HEK293 (cell line): ENCODE data around the gene HDDC3.
A peak's percentile ranks its signal among the peaks of the same experiment; 100 is the strongest.
"Not testable (repeated sequence)": the region's sequence is repeated elsewhere in the genome, so short reads cannot be mapped to it uniquely, and the experiment has no call there.

Experiments used
- CTCF ChIA-PET: fragments of 350-600 bp; formaldehyde crosslinking; extraction: SDS; loops from one replicate; lab custom pipeline; 2021; ENCODE audit warnings: antibody characterized with exemption; lab: Yijun Ruan, JAX
- POLR2A ChIA-PET: fragments of 300-600 bp; formaldehyde crosslinking; extraction: SDS; loops from one replicate; lab custom pipeline; 2020; ENCODE audit warnings: antibody characterized with exemption, inconsistent platforms; lab: Yijun Ruan, JAX
- H3K27ac ChIP-seq: fragments of 200-500 bp; sonication (Bioruptor generic); 2 replicates; pipeline ENCODE4 v1.5.1; 2014; ENCODE audit warnings: low read depth, low read length, control low read depth, inconsistent platforms; ENCODE audit errors: extremely low read depth
- H3K36me3 ChIP-seq, 2 experiments: fragments of 200-500 bp in 1 of 2; sonication (Bioruptor generic) in 1 of 2; 1 replicate in 1 of 2; 2 replicates in 1 of 2; pipeline ENCODE4 v1.5.1; 2014 to 2017; ENCODE audit warnings: inconsistent platforms in 2 of 2, low read length in 2 of 2; ENCODE audit not compliant: control insufficient read depth in 2 of 2, insufficient read depth in 1 of 2
- H3K4me1 ChIP-seq: fragments of 200-500 bp; sonication (Bioruptor generic); 2 replicates; pipeline ENCODE4 v1.5.1; 2014; ENCODE audit warnings: mild to moderate bottlenecking, low read length, inconsistent platforms; ENCODE audit not compliant: control insufficient read depth, insufficient read depth
- H3K4me3 ChIP-seq: 2 replicates; pipeline ENCODE4 v1.5.1; 2011; ENCODE audit warnings: low read depth, mild to moderate bottlenecking, control low read depth, low read length, moderate library complexity
- H3K9me3 ChIP-seq: fragments of 200-500 bp; sonication (Bioruptor generic); 2 replicates; pipeline ENCODE4 v1.5.1; 2014; ENCODE audit warnings: low read depth, low read length, inconsistent platforms; ENCODE audit not compliant: control insufficient read depth, insufficient read depth
- GLI4 ChIP-seq: fragments of 450-650 bp; formaldehyde crosslinking; IDR thresholded peaks from 2 replicates; pipeline ENCODE4 v1.5.1; 2016; ENCODE audit warnings: missing biosample characterization, missing genetic modification characterization
- PRDM1 ChIP-seq: fragments of 450-650 bp; formaldehyde crosslinking; IDR thresholded peaks from 2 replicates; pipeline ENCODE4; 2016; ENCODE audit warnings: missing biosample characterization, missing genetic modification characterization
- SETDB1 ChIP-seq: IDR thresholded peaks from one replicate; pipeline ENCODE4 v1.6.1; 2017; ENCODE audit warnings: mild to moderate bottlenecking, low read length, moderate library complexity, mixed read lengths; ENCODE audit not compliant: insufficient read length
- YY1 ChIP-seq: fragments of 450-650 bp; formaldehyde crosslinking; IDR thresholded peaks from 2 replicates; pipeline ENCODE4 v1.5.1; 2018; ENCODE audit warnings: missing biosample characterization, missing genetic modification characterization
- ZNF175 ChIP-seq: fragments of 450-650 bp; formaldehyde crosslinking; IDR thresholded peaks from 2 replicates; pipeline ENCODE4 v1.5.1; 2016; ENCODE audit warnings: missing biosample characterization, missing genetic modification characterization
- ZNF211 ChIP-seq: fragments of 450-650 bp; formaldehyde crosslinking; IDR thresholded peaks from 2 replicates; pipeline ENCODE4 v1.5.1; 2016; ENCODE audit warnings: low read depth, missing biosample characterization, missing genetic modification characterization
- ZNF530 ChIP-seq: fragments of 450-650 bp; formaldehyde crosslinking; IDR thresholded peaks from 2 replicates; pipeline ENCODE4 v1.5.1; 2016; ENCODE audit warnings: low read depth, missing biosample characterization, missing genetic modification characterization
- ZNF558 ChIP-seq: fragments of 450-650 bp; formaldehyde crosslinking; IDR thresholded peaks from 2 replicates; pipeline ENCODE4 v1.5.1; 2016; ENCODE audit warnings: missing biosample characterization, missing genetic modification characterization
- ZNF585B ChIP-seq: fragments of 450-650 bp; formaldehyde crosslinking; IDR thresholded peaks from 2 replicates; pipeline ENCODE4 v1.5.1; 2016; ENCODE audit warnings: missing biosample characterization, missing genetic modification characterization
- ZNF610 ChIP-seq: fragments of 450-650 bp; formaldehyde crosslinking; IDR thresholded peaks from 2 replicates; pipeline ENCODE4 v1.5.1; 2016; ENCODE audit warnings: missing biosample characterization, missing genetic modification characterization, borderline replicate concordance
- TF ChIP-seq, protein P1 (sequence below): fragments of 450-650 bp; formaldehyde crosslinking; IDR thresholded peaks from 2 replicates; pipeline ENCODE4 v1.5.1; 2016; ENCODE audit warnings: missing biosample characterization, missing genetic modification characterization, borderline replicate concordance
- TF ChIP-seq, protein P2 (sequence below): fragments of 450-650 bp; IDR thresholded peaks from 2 replicates; pipeline ENCODE4 v1.5.1; 2018; ENCODE audit warnings: missing biosample characterization, mild to moderate bottlenecking, missing genetic modification characterization

The HDDC3 gene

DNA sequence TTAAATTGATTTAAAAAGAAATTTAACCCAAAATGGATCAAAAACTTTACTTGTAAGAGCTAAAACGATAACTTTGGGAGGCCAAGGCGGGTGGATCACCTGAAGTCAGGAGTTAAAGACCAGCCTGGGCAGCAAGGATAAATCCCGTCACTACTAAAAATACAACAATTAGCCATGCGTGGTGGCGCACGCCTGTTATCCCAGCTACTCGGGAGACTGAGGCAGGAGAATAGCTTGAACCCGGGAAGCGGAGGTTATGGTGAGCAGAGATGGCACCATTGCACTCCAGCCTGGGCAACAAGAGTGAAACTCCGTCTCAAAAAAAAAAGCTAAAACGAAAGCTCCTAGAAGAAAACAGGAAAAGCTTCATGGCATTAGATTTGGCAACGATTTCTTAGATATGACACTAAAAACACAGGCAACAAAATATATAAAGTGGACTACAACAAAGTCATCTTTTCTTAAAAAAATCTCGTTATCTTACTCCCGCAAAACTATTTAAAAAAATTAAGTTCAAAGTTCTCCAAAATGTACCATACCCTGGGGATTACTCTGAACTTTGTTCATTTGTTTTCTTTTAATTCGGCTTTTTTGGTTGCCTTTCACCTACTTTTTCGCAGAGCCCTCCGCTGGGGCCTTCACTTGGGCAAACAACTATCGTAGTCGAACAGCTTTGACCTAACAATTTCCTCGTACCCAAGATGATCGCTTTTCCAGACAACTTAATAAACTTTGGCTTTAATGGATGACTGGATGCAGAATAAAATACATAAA is 2.9 kb downstream of the HDDC3 start:
- CTCF ChIA-PET = interaction anchor here (0.5 to 11.7 kb wide), 11 partner anchors 20 to 369 kb away, joined by 3 to 163 read pairs (median 5); partner anchors contain the start of genes RCCD1 and VPS33B
- peak overlapping the region; percentile 93 for H3K27ac ChIP-seq
- no peak for TF ChIP-seq ZNF211 (tag by site-specific recombination)
- TF ChIP-seq PRDM1 = 0 out of 2 replicates have a peak, but pooled peaks have one; percentile 42
- TF ChIP-seq ZNF610 (tag by site-specific recombination) = 0 out of 2 replicates have a peak, but pooled peaks have one; percentile 23
- no peak for TF ChIP-seq GLI4 (tag by site-specific recombination)
- TF ChIP-seq ZNF585B (tag by site-specific recombination) = no peak
- no peaks in the 10 kb centered on the region for H3K36me3 ChIP-seq
- H3K9me3 ChIP-seq = no peaks in the 10 kb centered on the region
- H3K4me1 ChIP-seq = 0 out of 2 replicates have a peak, but pooled peaks cover 2% of the 10 kb centered on the region
- POLR2A ChIA-PET = interaction anchor here (0.5 to 11.4 kb wide), 7 partner anchors 9 to 342 kb away, joined by 3 to 179 read pairs (median 3); partner anchors contain the start of genes MAN2A2, PRC1 and RCCD1
- H3K4me3 ChIP-seq = peak overlapping the region; percentile 75

DNA sequence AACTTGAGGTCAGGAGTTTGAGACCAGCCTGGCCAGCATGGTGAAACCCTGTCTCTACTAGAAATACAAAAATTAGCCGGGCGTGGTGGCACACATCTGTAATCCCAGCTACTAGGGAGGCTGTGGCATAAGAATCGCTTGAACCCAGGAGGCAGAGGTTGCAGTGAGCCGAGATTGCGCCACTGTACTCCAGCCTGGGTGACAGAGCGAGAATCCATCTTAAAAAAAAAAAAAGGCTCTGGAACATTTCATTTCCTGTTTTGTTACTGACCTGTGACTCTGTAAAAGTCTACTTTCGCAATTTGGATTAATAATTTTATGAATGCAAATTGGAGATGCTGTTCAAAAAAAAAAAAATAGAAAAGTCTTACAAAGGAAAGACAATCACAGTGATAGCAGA is 4.2 kb downstream of the HDDC3 start:
- ChIA-PET CTCF (interaction anchor here (0.7 to 4.1 kb wide), 3 partner anchors 29 to 457 kb away, joined by 4 to 23 read pairs (median 7); no protein-coding TSS in a partner anchor), POLR2A (interaction anchor here (0.7 kb wide), 1 partner anchor 1992 kb away, joined by 7 read pairs; no protein-coding TSS in a partner anchor)
- not testable (repeated sequence) for H3K4me1 ChIP-seq, H3K36me3 ChIP-seq, H3K27ac ChIP-seq, H3K9me3 ChIP-seq, H3K4me3 ChIP-seq

DNA sequence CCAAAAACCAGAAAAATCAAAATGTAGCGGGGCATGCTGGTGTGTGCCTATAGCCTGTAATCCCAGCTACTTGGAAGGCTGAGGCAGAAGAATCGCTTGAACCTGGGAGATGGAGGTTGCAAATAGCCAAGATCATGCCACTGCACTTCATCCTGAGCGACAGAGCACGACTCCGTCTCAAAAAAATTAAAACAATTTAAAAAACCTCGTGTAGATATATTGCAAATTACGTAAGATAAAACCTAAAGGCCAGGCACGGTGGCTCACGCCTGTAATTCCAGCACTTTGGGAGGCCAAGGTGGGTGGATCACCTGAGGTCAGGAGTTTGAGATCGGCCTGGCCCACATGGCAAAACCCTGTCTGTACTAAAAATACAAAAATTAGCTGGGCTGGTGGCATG is 5.6 kb downstream of the HDDC3 start:
- ChIA-PET POLR2A (interaction anchor here (0.7 to 1.7 kb wide), 5 partner anchors 9 to 660 kb away, joined by 3 to 6 read pairs (median 4); partner anchors contain the start of genes MAN2A2 and UNC45A), CTCF (interaction anchor here (0.7 to 6.9 kb wide), 3 partner anchors 6 to 30 kb away, joined by 3 to 82 read pairs (median 7); partner anchors contain the start of genes HDDC3 and UNC45A)
- H3K36me3 ChIP-seq, H3K9me3 ChIP-seq, H3K4me1 ChIP-seq, H3K4me3 ChIP-seq, H3K27ac ChIP-seq: not testable (repeated sequence)

DNA sequence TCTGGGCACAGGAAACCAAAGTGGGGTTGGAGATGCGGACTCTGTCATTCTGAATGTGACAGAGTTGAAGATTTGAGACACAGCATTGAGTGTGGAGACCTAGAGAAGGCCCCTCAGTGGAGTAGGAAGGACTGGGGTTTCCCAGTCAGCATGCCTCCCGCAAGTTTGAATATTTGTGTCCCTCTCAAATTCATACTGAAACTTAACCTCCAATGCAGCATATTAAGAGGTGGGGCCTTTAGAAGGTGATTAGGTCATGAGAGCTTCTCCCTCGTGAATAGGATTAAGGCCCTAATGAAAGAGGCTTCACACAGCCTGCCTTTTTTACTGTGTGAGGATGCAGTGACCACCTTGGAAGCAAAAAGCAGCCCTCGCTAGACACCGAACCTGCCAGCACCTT is 8.0 kb downstream of the HDDC3 start:
- Histone ChIP-seq H3K4me3 (no peak overlapping the region), H3K4me1 (no peaks in the 10 kb centered on the region), H3K27ac (no peak overlapping the region), H3K36me3 (peaks cover 18 to 25% of the 10 kb centered on the region in 2 experiments), H3K9me3 (no peaks in the 10 kb centered on the region)
- ChIA-PET CTCF (interaction anchor here (0.7 to 6.9 kb wide), 4 partner anchors 9 to 38 kb away, joined by 3 to 82 read pairs (median 4); partner anchors contain the start of genes HDDC3 and UNC45A), POLR2A (interaction anchor here (0.7 to 2.4 kb wide), 3 partner anchors 11 to 1151 kb away, joined by 3 to 10 read pairs (median 5); partner anchors contain the start of genes MAN2A2 and UNC45A)
- no peak for TF ChIP-seq YY1 (tag by site-specific recombination)
- TF ChIP-seq, protein P1, sequence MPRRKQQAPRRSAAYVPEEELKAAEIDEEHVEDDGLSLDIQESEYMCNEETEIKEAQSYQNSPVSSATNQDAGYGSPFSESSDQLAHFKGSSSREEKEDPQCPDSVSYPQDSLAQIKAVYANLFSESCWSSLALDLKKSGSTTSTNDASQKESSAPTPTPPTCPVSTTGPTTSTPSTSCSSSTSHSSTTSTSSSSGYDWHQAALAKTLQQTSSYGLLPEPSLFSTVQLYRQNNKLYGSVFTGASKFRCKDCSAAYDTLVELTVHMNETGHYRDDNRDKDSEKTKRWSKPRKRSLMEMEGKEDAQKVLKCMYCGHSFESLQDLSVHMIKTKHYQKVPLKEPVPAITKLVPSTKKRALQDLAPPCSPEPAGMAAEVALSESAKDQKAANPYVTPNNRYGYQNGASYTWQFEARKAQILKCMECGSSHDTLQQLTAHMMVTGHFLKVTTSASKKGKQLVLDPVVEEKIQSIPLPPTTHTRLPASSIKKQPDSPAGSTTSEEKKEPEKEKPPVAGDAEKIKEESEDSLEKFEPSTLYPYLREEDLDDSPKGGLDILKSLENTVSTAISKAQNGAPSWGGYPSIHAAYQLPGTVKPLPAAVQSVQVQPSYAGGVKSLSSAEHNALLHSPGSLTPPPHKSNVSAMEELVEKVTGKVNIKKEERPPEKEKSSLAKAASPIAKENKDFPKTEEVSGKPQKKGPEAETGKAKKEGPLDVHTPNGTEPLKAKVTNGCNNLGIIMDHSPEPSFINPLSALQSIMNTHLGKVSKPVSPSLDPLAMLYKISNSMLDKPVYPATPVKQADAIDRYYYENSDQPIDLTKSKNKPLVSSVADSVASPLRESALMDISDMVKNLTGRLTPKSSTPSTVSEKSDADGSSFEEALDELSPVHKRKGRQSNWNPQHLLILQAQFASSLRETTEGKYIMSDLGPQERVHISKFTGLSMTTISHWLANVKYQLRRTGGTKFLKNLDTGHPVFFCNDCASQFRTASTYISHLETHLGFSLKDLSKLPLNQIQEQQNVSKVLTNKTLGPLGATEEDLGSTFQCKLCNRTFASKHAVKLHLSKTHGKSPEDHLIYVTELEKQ (tag by site-specific recombination) = no peak
- no peak for TF ChIP-seq ZNF530
- TF ChIP-seq, protein P2, sequence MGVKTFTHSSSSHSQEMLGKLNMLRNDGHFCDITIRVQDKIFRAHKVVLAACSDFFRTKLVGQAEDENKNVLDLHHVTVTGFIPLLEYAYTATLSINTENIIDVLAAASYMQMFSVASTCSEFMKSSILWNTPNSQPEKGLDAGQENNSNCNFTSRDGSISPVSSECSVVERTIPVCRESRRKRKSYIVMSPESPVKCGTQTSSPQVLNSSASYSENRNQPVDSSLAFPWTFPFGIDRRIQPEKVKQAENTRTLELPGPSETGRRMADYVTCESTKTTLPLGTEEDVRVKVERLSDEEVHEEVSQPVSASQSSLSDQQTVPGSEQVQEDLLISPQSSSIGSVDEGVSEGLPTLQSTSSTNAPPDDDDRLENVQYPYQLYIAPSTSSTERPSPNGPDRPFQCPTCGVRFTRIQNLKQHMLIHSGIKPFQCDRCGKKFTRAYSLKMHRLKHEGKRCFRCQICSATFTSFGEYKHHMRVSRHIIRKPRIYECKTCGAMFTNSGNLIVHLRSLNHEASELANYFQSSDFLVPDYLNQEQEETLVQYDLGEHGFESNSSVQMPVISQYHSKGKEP (tag by site-specific recombination) = no peak
- TF ChIP-seq ZNF585B (tag by site-specific recombination) = no peak
- TF ChIP-seq SETDB1 = no peak
- TF ChIP-seq ZNF175 = no peak
- TF ChIP-seq ZNF558 (tag by site-specific recombination) = no peak
